Activated T-helper 1 cell treated with anti-CD3 and anti-CD28 coated beads, Interleukin-12 subunit alpha, Interleukin-12 subunit beta, Interleukin-2, Interleukin-4 antibody, amounts not matched to agents 30 ng/mL and 10 ng/mL and 1 ng/mL, durations not matched to agents 14 hours and 24 hours and 36 hours (primary cell): ENCODE data around the gene SMYD3. TPM values are rescaled to one million over a fixed set of nuclear protein-coding genes. Genes with fewer than 3 reads are reported as not detected.
"Not testable (repeated sequence)": the region's sequence is repeated elsewhere in the genome, so short reads cannot be mapped to it uniquely, and the experiment has no call there.

Experiments used
- DNase-seq: peaks from one replicate; pipeline ENCODE4 v3.0.0; 2021; ENCODE audit warnings: low spot score
- H3K27ac Mint-ChIP-seq: one replicate; pipeline ENCODE4 v1.8.0; 2021; ENCODE audit warnings: mild to moderate bottlenecking, mixed read lengths
- H3K27me3 Mint-ChIP-seq: one replicate; pipeline ENCODE4 v1.8.0; 2022; ENCODE audit warnings: mild to moderate bottlenecking, moderate library complexity, mixed read lengths; ENCODE audit not compliant: insufficient read depth
- H3K36me3 Mint-ChIP-seq: one replicate; pipeline ENCODE4 v1.8.0; 2021; ENCODE audit warnings: low read depth, mixed read lengths
- H3K4me1 Mint-ChIP-seq: one replicate; pipeline ENCODE4 v1.8.0; 2021; ENCODE audit warnings: low read depth, mixed read lengths
- H3K4me3 Mint-ChIP-seq: one replicate; pipeline ENCODE4 v1.8.0; 2021; ENCODE audit warnings: mild to moderate bottlenecking, moderate library complexity, mixed read lengths
- H3K9me3 Mint-ChIP-seq: one replicate; pipeline ENCODE4 v1.8.0; 2021; ENCODE audit warnings: mixed read lengths
- intact Hi-C: fragments of 100-400 bp; cut with micrococcal nuclease; formaldehyde crosslinking; loops from one replicate; pipeline ENCODE4 v1.15.1; 2024
- total RNA-seq: library from RNA; stranded (reverse); gene quantifications from 2 replicates; pipeline ENCODE4 v1.2.3, GENCODE V29; 2022

Gene SMYD3
- total RNA-seq, 1 donor from 2014 or later = 21.7 TPM

DNA sequence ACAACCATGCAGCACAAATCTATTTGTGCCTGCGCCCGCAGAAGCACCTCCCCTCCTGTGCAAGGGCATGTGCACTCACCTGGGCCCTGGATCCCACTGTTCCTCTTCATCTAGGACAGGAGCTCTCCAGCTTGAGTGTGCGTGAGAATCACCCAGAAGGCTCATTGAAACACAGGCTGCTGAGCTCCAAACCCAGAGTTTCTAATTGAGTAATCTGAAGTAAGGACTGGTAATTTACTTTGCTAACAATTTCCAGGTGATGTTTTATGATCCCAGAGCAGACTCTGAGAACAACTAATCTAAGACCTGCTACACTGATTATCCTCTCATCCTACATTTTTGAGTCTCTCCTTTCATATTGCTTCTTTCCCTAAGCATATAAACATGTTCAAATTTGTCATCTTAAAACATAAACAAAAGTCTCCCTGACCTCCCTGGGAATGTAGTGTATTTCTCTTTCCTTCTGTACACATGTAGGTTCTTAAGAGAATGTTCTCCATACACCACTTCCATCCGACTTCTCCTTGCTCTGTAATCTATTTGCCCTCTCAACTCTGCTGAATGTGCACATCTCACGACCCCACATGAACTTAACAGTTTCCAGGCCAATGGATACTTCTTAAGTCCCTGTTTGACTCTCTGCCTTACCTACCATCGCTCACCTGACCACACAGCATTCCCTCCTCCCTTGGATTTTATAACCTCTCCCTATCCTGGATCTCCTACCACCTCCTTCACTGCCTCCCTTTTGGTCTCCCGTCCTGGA lies 522.5 kb downstream of the SMYD3 start:
- no peaks in the 10 kb centered on the region for H3K36me3 Mint-ChIP-seq
- no peaks in the 10 kb centered on the region for H3K9me3 Mint-ChIP-seq
- H3K4me3 Mint-ChIP-seq = no peak overlapping the region
- no peaks in the 10 kb centered on the region for H3K4me1 Mint-ChIP-seq
- DNase-seq = no peak
- intact Hi-C loops = no loop called here
- H3K27me3 Mint-ChIP-seq = no peaks in the 10 kb centered on the region
- H3K27ac Mint-ChIP-seq = no peak overlapping the region

DNA sequence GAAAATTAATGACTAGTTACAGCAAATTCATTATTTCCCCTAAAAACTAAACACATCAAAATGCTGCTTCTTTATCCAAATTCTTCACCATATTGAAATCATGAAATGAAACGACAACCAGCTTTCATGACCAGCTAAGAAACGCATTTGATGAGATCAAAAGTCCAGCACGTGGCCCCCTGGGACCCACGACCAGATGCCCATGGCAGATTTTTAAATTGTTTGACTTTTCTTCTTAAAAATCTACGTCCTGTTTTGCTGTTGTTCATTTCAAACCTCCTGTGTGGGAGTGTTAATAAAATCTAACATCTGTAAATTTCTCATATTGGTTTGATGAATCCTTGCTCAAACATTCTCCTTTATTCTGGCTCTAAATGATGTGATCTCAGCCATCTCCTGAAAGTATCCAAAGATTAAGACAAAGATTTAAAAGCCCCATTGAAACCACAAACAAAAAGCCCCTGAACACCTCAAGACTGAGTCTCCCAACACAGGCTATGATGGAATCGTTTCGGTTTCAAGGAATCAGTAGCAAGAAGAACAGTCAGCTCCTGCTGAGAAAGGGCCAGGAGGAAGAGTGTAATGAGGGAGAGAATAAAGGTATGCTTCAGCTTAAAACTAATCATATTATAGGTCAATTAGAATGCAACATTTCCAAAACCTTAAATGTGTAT lies 523.6 kb downstream of the SMYD3 start:
- Mint-ChIP-seq H3K36me3 (no peaks in the 10 kb centered on the region), H3K9me3 (no peaks in the 10 kb centered on the region), H3K27me3 (no peaks in the 10 kb centered on the region), H3K4me1 (no peaks in the 10 kb centered on the region), H3K4me3 (no peak overlapping the region), H3K27ac (no peak overlapping the region)
- intact Hi-C loops = no loop called here
- no peak for DNase-seq

DNA sequence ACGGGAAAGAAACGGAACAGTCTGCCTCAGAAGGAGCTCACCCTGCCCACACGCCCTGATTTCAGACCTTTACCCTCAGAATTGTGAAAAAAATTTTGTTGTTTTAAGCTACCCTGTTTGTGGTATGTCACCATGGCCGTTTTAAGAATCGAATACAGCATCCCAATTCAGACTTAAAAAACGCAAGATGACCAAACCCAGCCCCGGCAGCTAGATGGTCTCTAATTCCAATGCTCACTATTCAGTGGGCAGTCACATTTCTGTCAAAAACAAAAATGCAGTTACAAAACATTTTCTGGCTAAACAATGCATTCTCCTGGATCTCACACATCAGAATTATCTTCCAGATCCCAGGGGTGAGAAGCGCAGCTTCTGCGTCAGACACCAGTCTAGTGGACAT lies 527.5 kb downstream of the SMYD3 start:
- Mint-ChIP-seq H3K27me3 (no peaks in the 10 kb centered on the region), H3K4me3 (no peak overlapping the region), H3K27ac (no peak overlapping the region), H3K9me3 (peaks cover 8% of the 10 kb centered on the region), H3K36me3 (no peaks in the 10 kb centered on the region), H3K4me1 (no peaks in the 10 kb centered on the region)
- intact Hi-C loops = no loop called here
- DNase-seq = no peak

DNA sequence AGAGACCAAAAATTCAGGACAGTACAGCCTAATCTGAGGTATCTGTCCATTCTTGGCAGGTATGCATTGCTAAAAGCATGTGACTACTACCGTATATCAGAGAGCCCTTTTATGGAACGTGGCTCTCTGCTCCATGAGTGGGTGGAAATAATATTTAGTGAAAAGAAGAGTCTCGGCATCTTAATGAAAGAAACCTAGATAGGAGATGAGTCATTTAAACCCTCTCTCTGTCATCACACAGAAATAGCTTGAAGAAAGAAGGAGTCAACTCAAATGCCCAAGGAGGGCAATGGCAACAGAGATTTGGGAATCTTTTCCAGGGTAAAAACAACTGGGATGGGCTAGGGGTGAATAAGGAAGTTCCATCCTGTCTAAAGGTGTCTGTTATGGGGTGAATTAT lies 528.2 kb downstream of the SMYD3 start:
- Mint-ChIP-seq H3K27ac (no peak overlapping the region), H3K4me3 (no peak overlapping the region), H3K36me3 (no peaks in the 10 kb centered on the region), H3K27me3 (no peaks in the 10 kb centered on the region), H3K9me3 (peaks cover 8% of the 10 kb centered on the region), H3K4me1 (no peaks in the 10 kb centered on the region)
- no peak for DNase-seq
- intact Hi-C loops = no loop called here

DNA sequence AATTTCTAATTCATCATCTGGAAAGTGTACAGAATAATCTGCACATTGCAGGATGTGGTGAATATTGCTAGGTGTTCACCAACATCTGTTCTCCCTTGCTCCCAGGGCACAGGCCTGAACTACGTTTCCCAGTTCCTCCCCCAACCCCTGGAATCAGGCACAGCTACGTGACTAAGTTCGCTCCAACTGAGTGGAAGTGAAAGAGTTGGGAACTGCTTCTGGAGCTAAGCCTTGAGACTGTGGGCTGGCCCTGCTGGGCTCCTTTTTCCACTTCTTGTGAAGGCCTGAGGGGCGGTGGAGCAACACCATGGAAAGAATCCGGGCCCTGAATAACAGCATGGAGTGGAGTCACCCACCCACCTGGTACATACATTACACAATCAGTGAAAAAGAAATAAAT lies 534.6 kb downstream of the SMYD3 start:
- no peak for DNase-seq
- H3K9me3 Mint-ChIP-seq = peaks cover under 1% of the 10 kb centered on the region
- H3K4me1 Mint-ChIP-seq = no peaks in the 10 kb centered on the region
- no peaks in the 10 kb centered on the region for H3K36me3 Mint-ChIP-seq
- H3K27ac Mint-ChIP-seq = no peak overlapping the region
- no peaks in the 10 kb centered on the region for H3K27me3 Mint-ChIP-seq
- H3K4me3 Mint-ChIP-seq = no peak overlapping the region
- intact Hi-C loops = no loop called here

DNA sequence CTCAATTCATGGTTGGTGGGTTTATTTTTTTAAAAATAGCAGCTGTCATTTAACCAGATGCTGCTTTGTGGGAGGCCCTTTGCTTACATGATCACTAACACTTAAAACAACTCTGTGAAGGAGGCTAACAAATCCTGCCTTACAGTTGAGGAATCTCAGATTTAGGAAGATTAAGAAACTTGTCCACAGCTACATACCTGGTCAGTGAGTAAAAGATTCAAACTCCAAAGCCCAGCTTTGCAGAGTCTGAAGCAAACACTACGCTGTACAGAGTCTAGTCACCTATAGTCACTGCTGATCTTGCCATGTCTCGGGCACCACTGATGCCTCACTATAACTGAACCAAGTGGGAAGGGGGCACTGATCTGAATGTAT lies 535.4 kb downstream of the SMYD3 start:
- no peaks in the 10 kb centered on the region for H3K36me3 Mint-ChIP-seq
- no peaks in the 10 kb centered on the region for H3K9me3 Mint-ChIP-seq
- intact Hi-C loops = no loop called here
- H3K4me1 Mint-ChIP-seq = no peaks in the 10 kb centered on the region
- no peak overlapping the region for H3K27ac Mint-ChIP-seq
- no peak for DNase-seq
- no peak overlapping the region for H3K4me3 Mint-ChIP-seq
- no peaks in the 10 kb centered on the region for H3K27me3 Mint-ChIP-seq

DNA sequence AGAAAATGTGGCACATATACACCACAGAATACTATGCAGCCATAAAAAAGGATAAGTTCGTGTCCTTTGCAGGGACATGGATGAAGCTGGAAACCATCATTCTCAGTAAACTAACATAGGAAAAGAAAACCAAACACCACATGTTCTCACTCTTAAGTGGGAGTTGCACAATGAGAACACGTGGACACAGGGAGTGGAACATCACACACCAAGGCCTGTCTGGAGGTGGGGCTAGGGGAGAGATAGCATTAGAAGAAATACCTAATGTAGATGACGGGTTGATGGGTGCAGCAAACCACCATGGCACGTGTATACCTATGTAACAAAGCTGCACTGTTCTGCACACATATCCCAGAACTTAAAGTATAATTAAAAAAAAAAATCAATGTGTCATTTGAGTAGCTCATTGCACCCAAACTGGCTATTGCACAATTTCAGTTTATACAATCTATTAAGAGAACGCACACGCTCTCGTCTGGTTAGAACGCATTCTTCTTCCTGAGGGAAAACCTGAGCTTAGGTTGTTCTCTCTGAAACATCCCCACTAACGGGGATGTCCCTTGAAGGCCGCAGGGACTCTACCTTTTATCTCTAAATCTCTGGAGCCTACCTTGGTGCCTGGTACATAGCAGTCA lies 535.9 kb downstream of the SMYD3 start:
- H3K27me3 Mint-ChIP-seq, H3K27ac Mint-ChIP-seq, H3K36me3 Mint-ChIP-seq, H3K4me1 Mint-ChIP-seq, intact Hi-C loops, DNase-seq, H3K9me3 Mint-ChIP-seq, H3K4me3 Mint-ChIP-seq: not testable (repeated sequence)

DNA sequence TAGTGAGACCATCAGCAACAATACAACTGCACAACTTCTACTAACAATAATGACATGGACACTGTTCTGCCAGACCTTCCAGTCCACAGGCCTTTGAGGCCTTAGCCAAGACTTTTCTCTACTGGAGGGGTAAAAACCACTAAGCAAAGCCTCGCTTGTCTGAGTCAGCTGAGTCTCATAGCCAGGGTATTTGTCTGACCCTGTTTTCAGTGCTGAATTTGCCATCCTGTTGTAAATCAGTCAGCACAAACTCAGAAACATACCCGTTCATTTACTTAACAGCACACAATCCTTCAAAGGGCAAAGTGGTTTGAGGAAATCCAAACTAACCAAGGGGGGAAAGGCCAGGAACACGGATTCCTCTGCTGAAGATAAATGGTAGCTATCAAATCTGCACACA lies 537.8 kb downstream of the SMYD3 start:
- no peak for DNase-seq
- intact Hi-C loops = no loop called here
- Mint-ChIP-seq H3K27me3 (no peaks in the 10 kb centered on the region), H3K36me3 (no peaks in the 10 kb centered on the region), H3K9me3 (no peaks in the 10 kb centered on the region), H3K4me1 (no peaks in the 10 kb centered on the region), H3K4me3 (no peak overlapping the region), H3K27ac (no peak overlapping the region)

DNA sequence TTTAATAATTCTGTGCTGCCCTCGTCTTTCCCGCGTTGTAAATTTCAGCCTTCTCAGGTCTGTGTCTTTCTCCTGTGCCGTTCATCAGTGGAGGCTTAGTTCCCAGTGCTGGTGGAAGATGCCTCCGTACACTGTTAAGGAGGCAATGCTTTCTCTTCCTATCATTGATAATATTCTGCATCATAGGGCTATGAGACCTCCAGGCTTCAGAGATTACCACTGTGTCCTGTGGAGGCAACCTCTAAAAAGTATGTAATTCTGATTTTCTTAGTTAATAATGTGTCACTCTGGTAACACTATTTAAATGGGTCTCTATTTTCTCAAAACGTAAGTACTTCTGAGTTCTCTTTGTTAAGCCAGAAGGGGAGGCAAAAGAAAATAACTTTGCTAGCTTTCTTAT lies 538.3 kb downstream of the SMYD3 start:
- no peaks in the 10 kb centered on the region for H3K27me3 Mint-ChIP-seq
- no peak overlapping the region for H3K27ac Mint-ChIP-seq
- no peaks in the 10 kb centered on the region for H3K9me3 Mint-ChIP-seq
- no peak for DNase-seq
- no peak overlapping the region for H3K4me3 Mint-ChIP-seq
- H3K36me3 Mint-ChIP-seq = no peaks in the 10 kb centered on the region
- intact Hi-C loops = no loop called here
- no peaks in the 10 kb centered on the region for H3K4me1 Mint-ChIP-seq

DNA sequence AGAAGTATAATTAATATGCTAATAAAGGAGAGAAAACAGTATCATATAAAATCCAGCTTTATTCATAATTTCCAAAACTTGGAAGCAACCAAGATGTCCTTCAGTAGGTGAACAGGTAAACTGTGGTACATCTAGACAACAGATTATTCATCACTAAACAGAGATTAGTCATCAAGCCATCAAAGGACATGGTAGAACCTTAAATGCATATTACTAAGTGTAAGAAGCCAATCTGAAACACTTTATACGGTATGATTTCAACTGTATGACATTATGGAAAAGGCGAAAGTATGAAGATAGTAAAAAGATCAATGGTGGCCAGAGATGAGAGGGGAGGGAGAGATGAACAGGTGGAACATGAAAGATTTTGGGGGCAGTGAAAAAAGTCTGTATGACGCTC lies 541.7 kb downstream of the SMYD3 start:
- Mint-ChIP-seq H3K4me3 (no peak overlapping the region), H3K27me3 (no peaks in the 10 kb centered on the region), H3K9me3 (no peaks in the 10 kb centered on the region), H3K27ac (no peak overlapping the region), H3K36me3 (peaks cover 3% of the 10 kb centered on the region), H3K4me1 (peaks cover 6% of the 10 kb centered on the region)
- no peak for DNase-seq
- intact Hi-C loops = no loop called here

DNA sequence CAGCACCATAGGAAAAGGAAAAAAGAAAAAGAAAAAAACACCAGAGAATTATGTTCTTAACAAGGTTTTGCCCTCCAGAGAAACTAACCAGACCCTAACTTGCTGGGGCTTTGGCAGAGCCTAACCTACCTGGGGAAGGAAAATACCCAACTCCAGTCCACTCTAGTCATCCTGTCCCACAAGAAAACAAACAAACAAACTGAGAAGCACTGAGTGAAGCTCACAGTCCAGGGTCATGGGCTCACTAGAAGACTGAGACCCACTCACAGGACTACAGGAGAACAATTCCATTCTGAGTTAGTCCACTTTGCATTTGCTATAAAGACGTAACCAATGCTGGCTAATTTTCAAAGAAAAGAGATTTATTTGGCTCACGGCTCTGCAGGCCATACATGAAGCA lies 543.4 kb downstream of the SMYD3 start:
- no peak overlapping the region for H3K27ac Mint-ChIP-seq
- H3K9me3 Mint-ChIP-seq = no peaks in the 10 kb centered on the region
- intact Hi-C loops = no loop called here
- H3K4me3 Mint-ChIP-seq = no peak overlapping the region
- no peak for DNase-seq
- H3K36me3 Mint-ChIP-seq = peaks cover 3% of the 10 kb centered on the region
- H3K27me3 Mint-ChIP-seq = no peaks in the 10 kb centered on the region
- peaks cover 6% of the 10 kb centered on the region for H3K4me1 Mint-ChIP-seq

DNA sequence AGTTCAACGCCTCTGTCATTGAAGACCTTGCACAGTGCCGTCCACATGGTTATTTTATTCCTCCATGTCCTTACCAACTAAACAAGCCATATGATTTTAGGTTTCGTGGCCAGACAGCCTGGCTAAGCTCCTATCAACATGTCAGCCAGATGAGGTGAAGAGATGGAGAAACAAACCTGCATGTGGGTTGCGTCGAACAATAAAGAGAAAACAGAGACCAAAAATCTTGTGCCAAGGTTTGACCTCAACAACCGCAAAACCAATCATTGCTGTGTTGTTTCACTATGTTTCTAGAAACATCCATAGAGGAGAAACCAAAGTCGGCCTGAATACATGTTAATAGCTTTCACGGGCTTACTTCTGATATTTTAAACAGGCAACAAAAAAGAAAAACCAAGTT lies 544.6 kb downstream of the SMYD3 start:
- H3K4me1 Mint-ChIP-seq = peaks cover 6% of the 10 kb centered on the region
- no peak overlapping the region for H3K27ac Mint-ChIP-seq
- H3K4me3 Mint-ChIP-seq = no peak overlapping the region
- peaks cover 3% of the 10 kb centered on the region for H3K36me3 Mint-ChIP-seq
- intact Hi-C loops = no loop called here
- no peak for DNase-seq
- no peaks in the 10 kb centered on the region for H3K27me3 Mint-ChIP-seq
- no peaks in the 10 kb centered on the region for H3K9me3 Mint-ChIP-seq

DNA sequence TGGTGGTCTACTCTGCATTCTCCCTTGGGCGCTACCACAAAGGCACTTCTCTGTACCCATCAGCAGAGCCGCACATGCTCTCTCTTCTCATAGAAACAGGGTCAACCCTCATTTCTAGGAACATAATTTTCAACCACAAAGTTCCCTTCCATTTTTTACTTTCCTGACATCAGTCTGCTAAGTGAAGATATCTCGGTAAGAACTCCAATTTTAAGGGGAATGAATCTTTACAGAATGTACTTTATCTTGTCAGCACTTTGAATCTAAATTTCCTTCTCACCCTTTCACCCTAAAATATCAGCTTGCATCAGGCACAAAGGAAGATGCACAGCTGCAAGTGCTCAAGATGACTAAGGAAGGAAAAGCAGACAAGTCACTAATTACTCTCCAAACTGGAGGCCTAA lies 545.9 kb downstream of the SMYD3 start:
- H3K36me3 Mint-ChIP-seq = peaks cover 3% of the 10 kb centered on the region
- no peak overlapping the region for H3K4me3 Mint-ChIP-seq
- H3K27ac Mint-ChIP-seq = no peak overlapping the region
- intact Hi-C loops = no loop called here
- H3K4me1 Mint-ChIP-seq = peaks cover 6% of the 10 kb centered on the region
- H3K27me3 Mint-ChIP-seq = no peaks in the 10 kb centered on the region
- H3K9me3 Mint-ChIP-seq = no peaks in the 10 kb centered on the region
- DNase-seq = no peak
